Ammon's horn (tissue), 1 donor: ENCODE data around the gene ABCA9.

Source experiments
- DNase-seq: peaks from one replicate; pipeline ENCODE4 v3.0.0-alpha.2; 2016; ENCODE audit warnings: low spot score

ABCA9 gene

DNA sequence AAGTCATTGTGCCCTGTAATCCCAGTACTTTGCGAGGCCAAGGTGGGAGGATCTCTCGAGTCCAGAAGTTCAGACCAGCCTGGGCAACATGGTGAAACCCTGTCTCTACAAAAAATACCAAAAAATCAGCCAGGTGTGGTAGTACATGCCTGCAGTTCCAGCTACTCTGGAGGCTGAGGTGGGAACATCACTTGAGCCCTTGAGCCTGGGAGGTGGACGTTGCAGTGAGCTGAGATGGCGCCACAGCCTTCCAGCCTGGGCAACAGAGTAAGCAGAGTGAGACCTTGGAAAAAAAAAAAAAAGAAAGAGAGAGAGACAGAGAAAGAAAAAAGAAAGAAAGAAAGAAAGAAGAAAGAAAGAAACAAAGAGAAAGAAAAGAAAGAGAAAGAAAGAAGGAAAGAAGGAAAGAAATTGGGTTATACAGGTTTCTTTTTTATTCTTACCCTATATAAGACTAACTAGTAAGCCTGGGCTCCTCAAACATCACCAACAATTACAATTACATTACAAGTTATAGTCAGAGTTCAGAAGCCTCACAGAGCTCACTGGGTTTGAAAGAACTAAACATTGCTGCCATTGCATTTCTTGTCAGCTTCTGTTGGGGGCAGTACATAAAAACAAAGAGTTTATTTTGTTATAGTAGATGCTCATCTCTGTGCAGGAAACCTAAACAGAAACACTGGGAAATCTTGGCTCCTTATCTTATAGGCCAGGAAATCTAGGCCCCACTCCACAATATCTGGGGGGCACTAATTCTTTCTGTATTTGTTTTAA lies 6.7 kb upstream of the ABCA9 start:
- DNase-seq: no peak

DNA sequence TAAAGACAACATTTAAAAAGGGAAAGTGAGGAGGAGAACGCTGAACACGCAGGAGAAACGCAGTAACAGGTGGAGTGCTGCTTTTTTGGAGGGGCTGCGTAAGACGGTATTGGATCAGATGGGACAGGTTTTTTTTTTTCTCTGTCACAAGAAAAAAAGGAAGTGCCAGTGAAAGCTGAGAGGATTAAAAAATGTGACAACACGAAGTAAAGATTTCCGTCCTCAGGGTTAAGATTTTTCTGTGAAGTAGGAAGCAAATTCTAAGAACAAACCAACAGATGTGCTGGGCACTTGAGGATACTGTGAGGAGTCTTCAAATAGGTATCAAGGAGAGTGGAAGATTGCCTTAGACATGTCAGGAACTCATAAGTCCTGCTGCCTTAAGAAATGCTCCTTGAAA lies 5.8 kb upstream of the ABCA9 start:
- no peak for DNase-seq

DNA sequence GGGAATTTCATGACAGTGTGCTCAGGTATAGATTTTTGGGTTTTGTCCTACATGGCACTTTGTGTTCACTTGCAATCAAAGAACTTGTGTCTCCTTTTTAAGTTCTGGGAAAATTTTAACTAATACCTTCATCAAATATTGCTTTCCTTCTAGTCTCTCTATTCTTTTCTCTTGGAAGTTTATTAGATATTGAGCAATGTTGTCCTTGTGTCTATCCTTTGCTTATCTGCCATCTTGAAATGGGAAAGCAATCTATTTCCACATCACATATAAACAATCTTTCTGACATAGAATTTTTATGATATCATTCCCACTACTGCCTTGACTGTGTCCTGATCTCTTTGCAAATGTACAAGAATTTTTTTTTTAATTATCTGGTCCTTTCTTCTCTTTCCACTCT lies 4.4 kb upstream of the ABCA9 start:
- no peak for DNase-seq

DNA sequence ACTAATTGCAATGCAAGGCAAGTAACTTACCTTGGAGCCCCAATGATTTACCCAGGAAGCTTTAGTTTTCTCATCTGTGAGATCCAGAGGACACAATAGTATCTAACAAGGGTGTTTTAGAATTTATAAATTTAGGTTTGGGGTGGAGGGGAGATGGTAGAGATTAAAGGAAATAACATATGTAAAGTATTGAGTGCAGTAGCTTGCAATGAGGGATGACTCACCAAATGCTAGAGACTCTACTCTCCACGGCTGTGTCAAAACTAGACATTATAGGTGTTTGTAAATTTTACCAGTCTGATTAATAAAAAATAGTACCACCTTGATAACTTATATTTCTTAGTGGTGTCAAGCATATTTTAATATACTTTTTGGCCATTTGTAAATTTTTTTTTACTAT lies 3.7 kb upstream of the ABCA9 start:
- DNase-seq: no peak

- no peak for DNase-seq
These were observed 3.3 kb upstream of the ABCA9 start for GRCh38 chr17:69064001-69064400.

DNA sequence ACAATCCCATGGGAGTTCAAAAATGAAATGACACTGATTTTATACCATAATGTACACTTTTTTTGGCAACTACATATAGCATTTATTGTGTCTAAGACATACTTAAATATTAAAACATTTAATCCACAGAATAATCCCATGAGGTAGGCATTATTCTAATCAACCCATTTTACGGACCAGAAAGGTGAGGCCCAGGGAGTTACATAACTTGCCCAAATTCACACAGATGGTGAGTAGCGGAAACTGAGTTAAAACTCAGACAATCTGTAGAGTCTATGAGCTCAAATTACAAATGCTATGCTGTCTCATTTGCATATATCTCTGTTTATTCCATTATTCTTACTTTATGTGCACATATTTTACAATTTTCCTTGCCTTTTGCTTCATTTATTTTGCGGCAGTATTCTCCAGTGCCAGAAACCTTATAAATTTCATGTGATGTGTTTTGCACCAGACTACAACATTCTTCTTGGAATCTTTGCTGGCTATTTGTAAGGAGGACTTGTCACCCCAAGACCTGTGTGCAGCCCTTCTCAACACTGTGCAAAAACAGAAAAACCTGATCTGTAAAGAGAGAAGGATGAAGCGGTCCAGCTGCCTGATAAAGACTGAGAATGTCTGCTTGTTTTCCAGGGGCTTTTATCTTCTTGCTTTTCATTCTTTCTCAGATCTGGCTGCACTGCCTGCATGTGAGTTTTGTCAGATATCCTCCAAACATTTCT lies 2.3 kb upstream of the ABCA9 start:
- no peak for DNase-seq

- no peak for DNase-seq
These were observed 1.2 kb upstream of the ABCA9 start for GRCh38 chr17:69061721-69062556.

- DNase-seq: no peak
These were observed 1.1 kb downstream of the ABCA9 start for GRCh38 chr17:69059458-69060175.

DNA sequence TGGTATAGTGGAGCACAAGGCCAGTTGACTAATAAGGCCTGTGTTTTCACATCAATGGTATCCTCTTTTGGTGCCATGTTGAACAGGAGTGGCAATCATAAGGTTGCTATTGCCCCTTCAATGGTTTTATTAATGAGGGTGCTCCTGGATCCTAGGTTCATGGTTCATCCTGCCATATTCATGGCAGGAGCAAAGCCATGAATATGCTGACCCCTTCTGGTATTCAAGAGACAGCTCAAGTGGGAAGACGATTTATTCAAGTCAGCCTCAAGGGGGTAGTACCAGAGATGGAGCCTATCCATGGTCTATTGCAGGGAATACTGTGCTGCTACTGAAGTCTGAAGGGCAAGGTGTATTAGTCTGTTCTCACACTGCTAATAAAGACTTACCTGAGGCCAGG lies 2.6 kb downstream of the ABCA9 start:
- no peak for DNase-seq

DNA sequence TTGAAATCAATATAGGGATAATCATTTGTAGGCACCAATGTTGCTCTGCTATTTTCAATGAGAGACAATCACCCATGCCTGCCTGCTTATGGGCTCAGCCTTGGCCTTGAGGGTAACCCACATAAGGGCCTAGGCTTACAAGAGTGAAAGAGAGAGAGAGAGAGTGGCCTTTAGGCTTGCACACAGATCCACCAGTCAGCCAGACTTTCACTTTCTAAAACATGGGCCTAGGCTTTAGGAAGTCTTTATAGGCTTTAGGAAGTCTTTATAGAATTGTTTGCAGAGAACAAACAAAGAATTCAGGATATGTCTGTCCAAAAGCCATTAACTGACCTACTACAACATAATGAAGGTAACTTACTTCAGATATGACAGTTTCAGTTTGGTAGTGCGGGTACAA lies 3.4 kb downstream of the ABCA9 start:
- DNase-seq: no peak

DNA sequence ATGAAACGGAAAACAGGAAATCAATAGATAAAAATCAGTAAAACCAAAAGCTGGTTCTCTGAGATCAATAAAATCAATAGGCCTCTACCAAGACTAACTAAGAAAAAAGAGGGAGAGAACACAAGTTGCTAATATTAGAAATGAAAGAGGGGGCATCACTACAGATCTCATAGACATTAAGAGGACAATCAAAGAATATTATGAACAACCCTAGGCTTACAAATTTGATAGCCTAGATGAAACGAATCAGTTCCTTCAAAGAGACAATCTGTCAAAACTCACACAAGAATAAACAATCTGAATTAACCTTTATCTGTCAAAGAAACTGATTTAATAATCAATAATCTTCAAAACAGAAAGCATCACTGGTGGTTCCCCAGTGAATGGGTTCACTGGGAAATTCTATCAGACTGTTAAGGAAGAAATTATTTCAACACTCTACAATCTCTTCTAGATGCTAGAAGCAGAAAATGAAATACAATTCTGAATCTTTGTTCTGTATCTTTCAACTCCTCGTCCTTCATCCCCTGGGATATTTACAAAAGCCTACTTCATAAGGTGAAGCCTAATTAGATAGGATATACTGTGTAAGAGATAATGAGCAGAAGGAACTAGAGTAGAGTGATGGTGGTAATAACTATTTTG lies 4.4 kb downstream of the ABCA9 start:
- DNase-seq: no peak

GRCh38 chr17:69055334-69055733 lies 5.4 kb downstream of the ABCA9 start:
- DNase-seq: no peak

DNA sequence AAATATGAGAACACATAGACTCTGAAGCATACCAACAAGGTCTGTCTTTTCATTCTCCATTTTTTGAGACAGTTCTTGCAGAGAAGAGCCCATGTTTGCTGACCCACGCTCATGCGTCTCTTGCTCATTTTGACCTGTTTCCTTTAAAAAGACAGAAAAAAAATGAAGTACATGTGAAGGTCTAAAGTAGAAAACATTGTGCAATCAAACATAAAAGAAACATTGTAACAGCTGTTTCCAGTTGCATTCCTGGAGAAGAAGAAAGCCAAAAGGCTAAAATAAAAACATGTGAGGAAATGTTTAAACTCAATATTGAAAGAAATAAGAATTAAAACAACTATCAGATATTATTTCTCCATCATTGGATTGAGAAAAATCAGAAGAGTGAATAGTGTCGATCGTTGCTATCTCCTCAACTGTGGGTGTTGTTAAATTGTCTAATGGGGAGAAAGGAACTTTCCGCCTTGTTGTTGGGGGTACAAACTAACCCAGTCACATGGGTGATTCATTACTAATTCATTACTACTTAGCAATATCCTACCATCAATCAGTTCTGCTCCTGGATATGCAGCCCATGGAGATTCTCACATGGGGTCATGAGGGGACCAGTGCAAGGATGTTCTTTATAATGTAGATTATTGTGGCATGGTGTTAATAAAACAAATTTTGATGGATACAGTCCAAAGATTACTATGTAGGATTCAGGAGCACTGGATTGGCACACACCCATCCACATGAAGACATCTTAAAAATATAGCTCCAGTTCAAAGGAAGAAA lies 9.5 kb downstream of the ABCA9 start:
- DNase-seq: no peak

- DNase-seq: no peak
These were observed 12.1 kb downstream of the ABCA9 start for GRCh38 chr17:69048634-69049033.

GRCh38 chr17:69047368-69048263 lies 13.1 kb downstream of the ABCA9 start:
- DNase-seq: peak; percentile 6

- no peak for DNase-seq
These were observed 14.5 kb downstream of the ABCA9 start for GRCh38 chr17:69046121-69046807.

- no peak for DNase-seq
These were observed 15.1 kb downstream of the ABCA9 start for GRCh38 chr17:69045646-69046045.

DNA sequence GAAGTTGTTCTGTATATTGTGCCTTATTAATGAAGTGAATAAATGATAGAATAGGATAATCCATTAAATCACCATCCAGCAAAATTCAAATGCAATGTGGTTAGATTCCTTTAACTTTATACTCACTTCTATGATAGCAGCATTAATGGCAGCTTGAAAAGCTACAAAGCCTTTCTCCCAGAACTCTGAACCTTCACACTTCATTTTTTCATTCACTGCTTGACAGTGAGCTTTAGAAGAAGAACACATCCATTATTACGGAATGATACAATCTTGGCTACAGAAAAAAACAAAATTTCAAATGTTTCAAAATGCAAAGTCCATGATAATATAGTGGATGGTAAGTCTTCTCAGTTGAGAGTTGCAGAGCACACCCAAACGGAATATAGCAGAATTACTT lies 16.4 kb downstream of the ABCA9 start:
- no peak for DNase-seq

DNA sequence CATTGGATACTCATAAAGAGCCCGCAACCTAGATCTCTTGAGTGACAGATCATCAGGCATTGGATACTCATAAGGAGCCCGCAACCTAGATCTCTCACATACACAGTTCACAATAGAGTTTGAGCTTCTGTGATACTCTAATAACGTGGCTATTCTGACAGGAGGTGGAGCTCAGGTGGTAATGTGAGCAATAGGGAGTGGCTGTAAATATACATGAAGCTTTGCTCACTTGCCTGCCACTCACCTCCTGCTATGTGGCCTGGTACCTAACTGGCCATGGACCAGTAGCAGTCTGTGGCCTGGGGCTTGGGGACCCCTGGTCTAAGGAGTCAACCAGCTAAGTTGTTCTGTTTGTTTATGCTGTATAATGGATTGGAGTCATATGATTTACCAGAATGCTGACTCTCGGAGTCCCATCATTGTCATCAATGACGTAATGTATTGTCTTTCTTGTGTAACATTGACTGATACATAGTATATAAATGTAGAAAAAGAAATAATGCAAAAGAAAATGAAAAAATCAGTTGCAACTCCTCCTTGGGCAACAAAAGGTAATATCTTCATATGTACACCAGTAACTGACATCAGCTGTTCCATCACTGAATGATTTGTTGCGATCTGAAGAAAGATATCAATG lies 17.5 kb downstream of the ABCA9 start:
- no peak for DNase-seq
